ENCODE results near the gene IMPA2.

The IMPA2 gene

GRCh38 chr18:12026562-12026961 lies 45.3 kb downstream of the IMPA2 start:
- TF ChIP-seq CTCF (IDR thresholded peaks at IDR 0.05; ENCODE audit: poor library complexity, severe bottlenecking): no peak
- H3K36me3 ChIP-seq (ENCODE audit: low read depth): no peaks in the 10 kb centered on the region
- no peaks in the 10 kb centered on the region for H3K9me3 ChIP-seq (ENCODE audit: severe bottlenecking)
- DNase-seq (ENCODE audit: low spot score): no peak
- H3K27ac ChIP-seq (ENCODE audit: poor library complexity, severe bottlenecking): peak overlapping the region; percentile 33
- peaks cover 9% of the 10 kb centered on the region for H3K4me1 ChIP-seq (ENCODE audit: insufficient read depth, poor library complexity, severe bottlenecking)
- no peak; the same call in 2 of the 3 replicates for ATAC-seq (ENCODE audit: low read depth)
- no peaks in the 10 kb centered on the region for H3K27me3 ChIP-seq (ENCODE audit: insufficient read depth, poor library complexity, severe bottlenecking)
- H3K4me3 ChIP-seq (ENCODE audit: severe bottlenecking): no peak overlapping the region

DNA sequence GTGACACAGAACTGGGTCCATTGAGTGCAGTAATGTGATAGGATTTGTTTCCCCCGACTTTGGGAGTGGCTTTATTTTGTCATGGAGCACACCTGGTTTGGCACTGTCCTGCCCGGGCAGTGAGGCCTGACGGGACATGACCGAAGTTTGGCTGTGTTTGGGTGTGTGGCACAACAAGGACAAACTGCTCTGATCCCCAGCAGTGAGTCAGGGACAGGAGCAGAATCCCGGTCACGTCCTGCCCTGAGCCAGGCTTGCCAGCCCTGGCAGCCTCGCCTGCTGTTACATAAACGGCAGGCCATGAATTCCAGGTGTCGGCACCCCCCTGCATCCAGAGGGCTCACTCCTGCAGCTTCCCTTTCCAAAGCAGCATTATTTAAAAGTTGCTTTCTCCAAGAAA lies 45.7 kb downstream of the IMPA2 start:
- H3K4me1 ChIP-seq (ENCODE audit: insufficient read depth, poor library complexity, severe bottlenecking): peaks cover 9% of the 10 kb centered on the region
- TF ChIP-seq CTCF (IDR thresholded peaks at IDR 0.05; ENCODE audit: poor library complexity, severe bottlenecking): no peak
- no peak overlapping the region for H3K4me3 ChIP-seq (ENCODE audit: severe bottlenecking)
- no peak for DNase-seq (ENCODE audit: low spot score)
- peak; percentile 81 for ATAC-seq (ENCODE audit: low read depth)
- no peaks in the 10 kb centered on the region for H3K9me3 ChIP-seq (ENCODE audit: severe bottlenecking)
- H3K27ac ChIP-seq (ENCODE audit: poor library complexity, severe bottlenecking): peak overlapping the region; percentile 33
- no peaks in the 10 kb centered on the region for H3K27me3 ChIP-seq (ENCODE audit: insufficient read depth, poor library complexity, severe bottlenecking)
- no peaks in the 10 kb centered on the region for H3K36me3 ChIP-seq (ENCODE audit: low read depth)

DNA sequence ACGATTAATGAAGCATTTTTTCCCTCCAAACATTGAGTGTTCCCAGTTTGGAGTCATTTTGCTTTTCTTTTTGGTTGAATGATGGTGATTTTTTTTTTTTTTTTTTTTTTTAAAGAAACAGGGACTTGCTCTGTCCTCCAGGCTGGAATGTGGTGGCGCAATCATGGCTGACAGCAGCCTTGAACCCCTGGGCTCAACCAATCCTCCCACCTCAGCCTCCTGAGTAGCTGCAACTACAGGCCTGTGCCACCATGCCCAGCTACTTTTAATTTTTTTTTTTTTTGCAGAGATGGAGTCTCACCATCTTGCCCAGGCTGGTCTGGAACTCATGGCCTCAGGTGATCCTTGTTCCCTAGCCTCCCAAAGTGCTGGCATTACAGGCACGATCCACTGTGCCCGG lies 46.2 kb downstream of the IMPA2 start:
- H3K9me3 ChIP-seq (ENCODE audit: severe bottlenecking): no peaks in the 10 kb centered on the region
- H3K27ac ChIP-seq (ENCODE audit: poor library complexity, severe bottlenecking): peak overlapping the region; percentile 33
- TF ChIP-seq CTCF (IDR thresholded peaks at IDR 0.05; ENCODE audit: poor library complexity, severe bottlenecking): no peak
- H3K27me3 ChIP-seq (ENCODE audit: insufficient read depth, poor library complexity, severe bottlenecking): no peaks in the 10 kb centered on the region
- H3K36me3 ChIP-seq (ENCODE audit: low read depth): no peaks in the 10 kb centered on the region
- H3K4me3 ChIP-seq (ENCODE audit: severe bottlenecking): no peak overlapping the region
- peaks cover 9% of the 10 kb centered on the region for H3K4me1 ChIP-seq (ENCODE audit: insufficient read depth, poor library complexity, severe bottlenecking)
- DNase-seq (ENCODE audit: low spot score) (no peak), ATAC-seq (ENCODE audit: low read depth) (no peak)

- no peak for DNase-seq (ENCODE audit: low spot score)
- H3K36me3 ChIP-seq (ENCODE audit: low read depth): no peaks in the 10 kb centered on the region
- no peak for TF ChIP-seq CTCF (IDR thresholded peaks at IDR 0.05; ENCODE audit: poor library complexity, severe bottlenecking)
Observed at GRCh38 chr18:12028040-12028628, 46.8 kb downstream of the IMPA2 start.

DNA sequence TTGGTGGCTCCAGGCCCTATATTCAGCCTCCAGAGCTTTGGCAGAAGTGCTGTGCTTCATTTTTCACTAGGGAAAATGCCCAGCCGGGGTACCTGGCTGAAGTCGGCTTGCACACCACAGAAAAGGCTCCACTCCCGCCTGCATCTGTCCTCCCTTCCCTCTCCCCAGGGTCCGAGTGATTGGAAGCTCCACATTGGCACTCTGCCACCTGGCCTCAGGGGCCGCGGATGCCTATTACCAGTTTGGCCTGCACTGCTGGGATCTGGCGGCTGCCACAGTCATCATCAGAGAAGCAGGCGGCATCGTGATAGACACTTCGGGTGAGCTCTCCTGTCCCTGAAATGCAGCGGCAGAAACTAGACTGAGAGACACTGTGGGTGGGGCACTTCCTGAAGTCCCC lies 47.4 kb downstream of the IMPA2 start:
- no peaks in the 10 kb centered on the region for H3K27me3 ChIP-seq (ENCODE audit: insufficient read depth, poor library complexity, severe bottlenecking)
- ATAC-seq (ENCODE audit: low read depth): no peak
- no peak overlapping the region for H3K27ac ChIP-seq (ENCODE audit: poor library complexity, severe bottlenecking)
- no peak for TF ChIP-seq CTCF (IDR thresholded peaks at IDR 0.05; ENCODE audit: poor library complexity, severe bottlenecking)
- H3K9me3 ChIP-seq (ENCODE audit: severe bottlenecking): no peaks in the 10 kb centered on the region
- H3K4me1 ChIP-seq (ENCODE audit: insufficient read depth, poor library complexity, severe bottlenecking): peaks cover 9% of the 10 kb centered on the region
- no peaks in the 10 kb centered on the region for H3K36me3 ChIP-seq (ENCODE audit: low read depth)
- DNase-seq (ENCODE audit: low spot score): no peak
- H3K4me3 ChIP-seq (ENCODE audit: severe bottlenecking): no peak overlapping the region

More at GRCh38 chr18:12028040-12028628, 46.8 kb downstream of the IMPA2 start:
- Histone ChIP-seq H3K4me3 (ENCODE audit: severe bottlenecking) (no peak overlapping the region), H3K27me3 (ENCODE audit: insufficient read depth, poor library complexity, severe bottlenecking) (no peaks in the 10 kb centered on the region), H3K27ac (ENCODE audit: poor library complexity, severe bottlenecking) (no peak overlapping the region), H3K4me1 (ENCODE audit: insufficient read depth, poor library complexity, severe bottlenecking) (peaks cover 9% of the 10 kb centered on the region), H3K9me3 (ENCODE audit: severe bottlenecking) (no peaks in the 10 kb centered on the region)
- no peak for ATAC-seq (ENCODE audit: low read depth)

All from RWPE2 (cell line).